CD4-positive, alpha-beta T cell treated with Interleukin-6 at 100 ng/mL for 8 hours (primary cell): Measurements from ENCODE around the gene KRT32.

ENCODE experiments used
- DNase-seq: peaks from one replicate; pipeline ENCODE4 v3.0.0-alpha.2; 2020; ENCODE audit warnings: mixed read lengths, low spot score

KRT32 gene

GRCh38 chr17:41492771-41493170 lies 25.6 kb upstream of the KRT32 start:
- no peak for DNase-seq

- no peak for DNase-seq
These were observed 25.2 kb upstream of the KRT32 start for GRCh38 chr17:41492351-41492750.

DNA sequence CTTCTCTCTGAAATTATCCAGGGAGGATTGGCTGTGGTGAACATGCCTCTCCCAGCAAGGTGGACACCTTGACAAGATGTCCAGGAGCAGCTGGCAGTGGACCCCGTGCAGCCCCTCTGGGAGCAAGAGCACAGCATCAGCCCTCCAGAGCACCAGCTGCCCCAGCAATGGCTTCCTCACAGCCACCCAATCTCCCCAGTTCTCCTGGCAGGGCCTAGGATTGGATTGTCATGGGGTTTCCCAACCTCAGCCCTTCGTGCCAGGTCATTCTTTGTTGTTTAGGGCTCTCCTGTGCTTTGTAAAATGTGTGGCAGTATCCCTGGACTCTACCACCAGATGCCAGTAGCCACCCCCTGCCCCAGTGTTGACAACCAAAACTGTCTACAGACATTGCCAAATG lies 24.3 kb upstream of the KRT32 start:
- DNase-seq: no peak

DNA sequence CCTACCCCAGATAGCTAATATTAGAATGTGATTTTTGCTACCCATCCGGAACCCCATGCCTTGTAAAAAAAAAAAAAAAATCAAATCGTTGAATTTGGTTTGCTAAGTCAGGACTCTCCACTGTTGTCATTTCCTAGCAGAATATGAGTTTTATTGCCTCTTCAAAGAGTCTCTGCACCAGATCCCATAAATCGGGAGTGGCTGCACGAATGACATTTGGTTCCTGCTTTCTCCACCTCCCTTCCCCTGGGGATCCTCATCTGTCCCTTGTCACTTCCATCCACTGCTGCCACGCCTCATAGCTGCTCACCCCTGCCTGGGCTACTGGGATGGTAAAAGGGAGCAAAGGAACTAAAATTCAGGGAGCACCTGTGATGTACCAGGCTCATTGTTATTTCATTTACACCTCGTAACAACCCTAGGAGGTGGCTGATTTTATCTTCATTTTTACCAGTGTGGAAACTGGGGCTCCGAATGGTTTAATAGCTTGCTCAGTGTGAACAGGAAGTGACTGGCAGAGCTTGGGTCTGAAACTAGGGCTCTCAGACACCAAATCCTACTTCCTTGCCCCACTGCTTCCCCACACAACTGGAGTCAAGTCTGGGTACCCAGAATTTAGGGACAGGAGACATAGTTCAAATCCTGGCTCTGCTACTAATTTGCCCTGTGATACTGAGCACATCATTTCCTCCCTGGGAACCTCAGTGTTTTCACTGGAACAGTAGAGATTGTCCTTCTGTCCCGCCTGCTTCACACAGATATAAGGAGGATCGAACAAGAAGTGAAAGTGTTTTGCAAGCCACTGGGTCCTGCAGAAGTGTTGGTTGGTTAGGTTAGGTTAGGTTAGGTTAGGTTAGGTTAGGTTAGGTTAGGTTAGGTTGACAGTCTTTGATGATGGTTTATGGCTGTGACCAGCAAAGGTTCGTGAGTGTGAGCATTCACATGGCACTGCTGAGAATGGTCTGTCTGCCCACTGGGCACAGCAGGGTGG lies 23.1 kb upstream of the KRT32 start:
- DNase-seq: no peak

DNA sequence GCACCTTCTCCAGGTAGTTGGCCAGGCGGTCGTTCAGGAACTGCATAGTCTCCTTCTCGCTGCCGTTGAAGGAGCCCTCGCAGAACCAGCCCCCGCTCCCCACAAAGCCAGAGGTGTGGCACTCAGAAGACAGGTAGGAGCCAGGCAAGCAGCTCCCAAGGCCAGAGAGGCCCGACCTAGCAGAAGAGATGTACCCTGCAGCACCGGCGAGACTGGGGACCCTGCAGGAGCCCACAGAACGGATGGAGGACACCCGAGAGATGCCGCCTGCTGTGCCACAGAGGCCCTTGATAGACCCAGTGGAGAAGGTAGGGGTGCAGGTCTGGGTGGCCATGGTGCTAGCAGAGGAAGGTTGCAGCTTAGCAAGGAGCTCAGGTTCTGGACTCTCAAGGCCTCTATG lies 22.3 kb upstream of the KRT32 start, which contains the start of gene KRT36:
KRT36 (minus strand) TSS at position 380 of the 400 bp plus-strand sequence; CDS start at position 334, 46 bp downstream.
- no peak for DNase-seq

DNA sequence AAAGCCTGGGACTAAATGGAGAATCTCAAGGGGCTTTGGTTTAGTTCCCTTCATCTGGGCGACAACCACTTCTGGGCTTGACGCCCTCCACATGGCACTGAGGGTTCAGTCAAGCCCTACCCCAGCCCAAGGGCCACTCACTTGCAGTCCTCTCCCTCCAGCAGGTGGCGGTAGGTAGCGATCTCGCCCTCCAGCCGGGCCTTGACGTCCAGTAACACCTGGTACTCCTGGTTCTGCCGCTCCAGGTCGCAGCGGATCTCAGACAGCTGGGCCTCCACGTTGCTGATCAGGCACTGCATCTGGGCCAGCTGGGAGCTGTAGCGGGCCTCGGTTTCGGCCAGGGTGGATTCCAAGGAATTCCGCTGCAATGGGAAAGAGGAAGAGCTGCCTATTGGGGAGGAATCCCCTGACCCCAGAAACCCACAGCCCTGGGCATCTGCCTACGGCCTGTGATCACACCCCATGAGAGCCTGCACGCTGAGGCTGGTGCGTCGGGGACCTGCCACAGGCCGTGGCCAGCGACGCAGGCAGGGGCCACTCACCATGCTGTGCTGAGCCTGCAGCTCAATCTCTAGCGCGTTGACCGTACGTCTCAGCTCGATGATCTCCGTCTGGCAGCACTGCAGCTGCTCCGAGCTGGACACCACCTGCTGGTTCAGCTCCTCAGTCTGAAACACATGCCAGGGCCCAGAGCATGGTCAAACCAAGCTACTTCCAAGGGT lies 19.8 kb upstream of the KRT32 start:
- no peak for DNase-seq

DNA sequence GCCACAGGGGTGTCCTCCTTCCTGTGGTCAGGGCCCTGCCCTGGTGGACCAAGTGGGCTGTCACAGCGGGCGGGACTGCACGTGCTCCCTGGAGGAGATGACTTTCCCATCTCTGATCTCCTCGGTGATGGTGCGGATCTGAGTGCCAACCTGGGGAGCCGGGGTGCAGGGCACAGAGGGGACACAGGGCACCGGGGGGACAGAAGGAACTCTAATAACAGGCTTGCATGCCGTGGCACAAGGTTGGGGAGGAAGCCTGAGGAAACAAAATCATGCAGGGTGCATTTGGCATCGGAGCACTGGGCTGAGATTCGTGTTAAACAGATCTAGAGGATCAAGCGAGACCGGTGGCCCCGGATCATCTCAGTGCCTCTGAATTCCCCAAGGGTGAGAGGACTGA lies 19.1 kb upstream of the KRT32 start:
- no peak for DNase-seq

DNA sequence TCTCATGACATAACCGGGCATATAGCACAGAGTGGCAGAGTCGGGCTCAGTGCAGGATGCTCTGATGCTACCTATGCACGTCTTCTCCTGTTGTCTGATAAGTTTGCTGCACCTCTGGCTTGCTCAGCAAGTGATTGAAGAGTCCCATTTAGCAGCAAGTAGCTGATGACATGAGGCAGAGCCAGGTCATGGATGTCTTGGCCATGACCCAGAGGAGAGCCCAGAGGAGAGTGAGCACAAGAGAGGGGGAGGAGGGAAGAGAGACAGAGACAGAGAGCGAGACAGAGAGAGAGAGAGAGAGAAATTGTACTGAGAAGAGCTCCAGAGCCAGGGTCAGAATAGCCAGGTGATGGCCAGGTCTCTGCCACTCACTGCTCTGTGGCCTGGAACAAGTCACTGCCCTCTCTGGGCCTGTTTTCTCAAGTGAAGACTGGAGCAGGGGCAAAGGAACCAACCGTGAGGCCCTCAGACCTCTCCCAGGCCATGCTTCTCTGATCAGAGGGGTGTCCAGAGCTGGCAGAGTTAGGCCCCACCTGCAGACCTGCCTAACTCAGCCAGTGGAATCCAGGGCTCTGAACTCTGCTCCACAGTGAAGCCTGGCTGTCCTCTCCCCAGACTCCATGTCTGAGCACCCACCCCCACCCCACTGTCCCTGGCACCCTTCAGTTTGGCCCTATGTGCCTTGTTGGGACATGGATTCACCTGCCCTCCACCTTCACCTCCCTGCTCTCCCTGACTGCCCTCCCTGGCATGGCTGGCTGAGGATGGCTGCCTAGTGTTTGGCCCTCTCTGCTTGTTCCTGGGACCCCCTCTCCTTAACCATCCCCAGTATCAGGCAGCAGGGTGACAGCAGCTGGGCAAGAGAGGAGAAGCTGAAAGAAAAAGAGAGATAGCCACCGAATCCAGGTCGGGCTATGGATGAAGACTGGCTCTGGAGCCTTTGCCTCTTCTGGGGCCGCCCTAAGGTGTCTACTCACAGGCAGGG lies 18.0 kb upstream of the KRT32 start:
- DNase-seq: no peak

DNA sequence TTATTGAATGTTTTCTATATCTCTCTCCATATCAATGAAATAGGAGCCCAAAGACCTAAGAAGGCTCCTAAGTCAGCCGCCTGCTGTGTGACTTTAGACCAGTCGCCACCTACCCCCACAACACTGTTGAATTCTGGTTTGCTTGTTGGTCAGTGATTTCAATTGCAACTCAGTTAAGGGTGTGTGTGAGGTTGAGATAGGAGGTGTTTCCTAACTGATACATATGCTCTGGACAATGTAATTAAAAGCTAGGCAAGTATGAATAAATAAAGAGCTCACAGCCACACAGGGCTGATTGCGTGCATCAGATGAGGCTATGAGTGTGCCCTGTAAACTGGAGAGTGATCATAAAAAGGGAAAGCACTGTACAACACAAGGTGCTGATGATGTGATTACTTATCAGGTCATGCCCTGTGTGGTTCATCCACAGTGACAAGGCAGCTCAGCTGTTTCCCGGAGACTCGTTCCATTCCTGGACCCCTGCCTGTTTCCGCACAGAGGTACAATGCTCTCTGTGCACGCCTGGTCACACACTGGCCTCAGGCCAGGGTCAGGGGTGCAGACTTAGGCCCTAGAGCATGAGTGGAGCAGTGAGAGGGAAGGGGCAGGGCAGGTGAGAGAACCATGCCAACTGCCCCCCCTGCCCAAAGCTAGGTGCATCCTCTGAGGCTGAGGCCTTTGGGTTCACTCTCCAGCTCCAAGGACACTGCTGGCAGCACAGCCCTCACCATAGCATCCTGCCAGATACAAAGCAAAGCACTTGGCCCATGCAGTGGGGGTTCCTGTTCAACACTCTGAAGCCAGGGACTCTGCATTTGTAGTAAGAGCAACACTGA lies 17.0 kb upstream of the KRT32 start:
- no peak for DNase-seq

DNA sequence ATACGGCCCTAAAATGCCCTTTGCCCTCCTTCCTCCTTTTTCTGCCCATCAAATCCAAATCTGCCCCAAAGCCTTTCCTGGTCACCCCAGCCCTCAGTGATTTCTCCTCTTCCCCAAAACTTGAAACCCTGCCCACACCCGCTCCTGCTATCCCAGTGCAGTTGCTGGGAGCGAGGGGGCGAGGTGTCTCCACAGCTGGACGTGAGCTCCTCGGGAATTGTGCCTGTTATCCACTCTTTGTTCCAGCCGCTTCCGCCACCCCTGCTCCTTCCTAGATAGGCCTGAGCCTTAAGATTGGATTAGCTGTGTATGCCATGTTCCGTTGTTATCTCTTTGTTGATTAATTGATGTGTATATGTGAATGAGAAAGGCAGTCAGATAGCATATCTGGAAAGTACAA lies 16.3 kb upstream of the KRT32 start:
- DNase-seq: no peak

DNA sequence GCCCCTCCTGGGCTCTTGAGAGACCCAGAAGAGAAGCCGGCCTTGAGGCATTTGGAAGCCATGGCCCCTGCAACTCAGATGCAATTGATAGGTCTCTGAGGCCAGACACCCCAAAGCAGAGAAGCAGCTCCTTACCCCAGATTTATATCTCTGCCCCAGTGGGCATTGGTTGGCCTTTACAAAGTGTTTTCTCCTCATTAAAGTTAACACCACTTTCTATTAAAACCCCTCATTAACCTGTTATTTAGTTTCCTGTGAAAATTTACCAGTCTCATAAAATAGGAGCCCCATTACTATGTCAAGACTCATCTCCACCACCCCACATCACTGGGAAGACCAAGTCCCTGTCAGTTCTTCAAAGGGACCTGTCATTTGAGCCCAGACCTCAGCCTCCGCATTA lies 13.8 kb upstream of the KRT32 start, which contains the start of gene KRT35:
KRT35 (minus strand) TSS at position 116 of the 400 bp plus-strand sequence; CDS start at position 62, 54 bp downstream.
- DNase-seq: no peak

DNA sequence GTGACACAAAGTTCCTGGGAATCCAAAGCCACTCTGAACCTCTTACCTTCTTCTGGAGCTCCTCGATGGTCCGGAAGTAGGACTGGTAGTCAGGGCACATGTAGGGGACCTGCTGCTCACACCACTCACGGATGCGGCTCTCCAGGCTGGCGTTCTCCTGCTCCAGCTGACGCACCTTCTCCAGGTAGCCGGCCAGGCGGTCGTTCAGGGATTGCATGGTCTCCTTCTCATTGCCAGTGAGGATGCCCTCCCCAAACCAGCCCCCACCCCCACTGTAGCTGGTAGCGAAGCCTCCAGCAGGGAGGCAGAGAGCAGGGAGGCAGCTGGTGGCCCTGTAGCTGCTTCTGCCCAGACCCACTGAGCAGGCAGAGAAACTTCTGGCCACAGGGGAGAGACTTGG lies 13.4 kb upstream of the KRT32 start:
- DNase-seq: no peak

GRCh38 chr17:41480136-41480535 lies 12.9 kb upstream of the KRT32 start:
- no peak for DNase-seq

GRCh38 chr17:41478237-41478636 lies 11.1 kb upstream of the KRT32 start:
- DNase-seq: no peak

- no peak for DNase-seq
These were observed 10.0 kb upstream of the KRT32 start for GRCh38 chr17:41476866-41477815.

- DNase-seq: no peak
These were observed 8.2 kb upstream of the KRT32 start for GRCh38 chr17:41475421-41475820.

GRCh38 chr17:41474863-41475262 lies 7.7 kb upstream of the KRT32 start:
- no peak for DNase-seq

DNA sequence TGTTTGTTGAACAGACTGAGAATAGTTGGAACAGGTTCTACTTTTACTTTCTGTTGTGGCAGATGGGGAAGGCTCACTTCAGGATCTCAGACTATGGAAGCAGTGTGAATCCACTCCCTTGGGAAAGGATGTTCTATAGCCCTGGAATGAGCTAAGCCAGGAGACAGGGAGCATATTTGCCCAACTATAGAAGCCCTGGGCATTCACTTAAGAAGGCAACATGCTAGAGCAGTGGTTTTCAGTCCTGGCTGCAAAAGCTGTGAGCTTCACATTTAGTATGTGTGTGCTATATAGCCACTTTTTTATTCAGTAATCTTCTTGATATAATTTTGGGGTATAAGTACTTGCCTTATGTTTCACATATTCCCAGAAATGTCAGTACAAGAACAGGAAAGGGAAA lies 1.2 kb upstream of the KRT32 start:
- DNase-seq: no peak

DNA sequence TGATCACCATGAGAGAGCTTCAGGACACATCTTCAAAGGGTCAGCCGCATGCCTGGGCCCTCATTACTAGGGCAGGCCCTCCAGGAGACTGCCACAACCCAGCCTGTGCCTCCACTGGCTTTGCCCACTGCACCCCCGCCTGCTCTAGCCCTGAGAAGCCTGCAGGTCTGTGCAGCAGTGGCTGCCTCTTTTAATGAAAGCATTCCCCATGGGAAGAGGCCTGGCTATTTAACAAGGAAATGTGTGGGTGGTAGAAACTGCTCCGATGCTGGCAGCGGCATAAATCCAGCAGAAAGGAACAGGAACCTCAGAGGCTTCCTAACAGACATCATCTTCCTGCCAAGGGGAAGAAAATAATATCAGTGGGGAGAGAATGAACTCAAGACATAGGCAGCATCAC lies 375 bp upstream of the KRT32 start:
- no peak for DNase-seq

DNA sequence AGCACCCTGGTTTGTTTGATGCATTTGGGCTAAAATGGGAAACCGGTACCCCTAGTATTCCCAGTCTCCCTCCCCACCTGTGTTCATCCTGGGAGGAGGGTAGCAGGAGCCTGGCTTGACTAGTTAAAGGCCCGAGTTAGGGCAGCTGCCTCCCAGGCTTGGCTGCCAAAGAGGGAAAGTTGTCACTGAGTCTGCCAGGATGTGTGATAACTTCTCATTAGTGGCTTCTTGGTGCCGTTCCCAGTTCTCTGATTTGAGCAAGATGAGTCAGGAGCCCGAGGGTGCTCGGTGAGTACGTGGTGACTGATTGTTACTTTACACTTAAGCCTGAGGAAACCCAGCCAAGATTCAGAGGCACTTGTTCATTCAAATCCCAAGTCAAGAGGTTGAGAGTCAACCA lies 2.5 kb downstream of the KRT32 start:
- DNase-seq: no peak
